T-helper 1 cell (primary cell): ENCODE data around the gene PASD1.
A peak's percentile ranks its signal among the peaks of the same experiment; 100 is the strongest.
"Not testable (repeated sequence)": the region's sequence is repeated elsewhere in the genome, so short reads cannot be mapped to it uniquely, and the experiment has no call there.

Source experiments
- DNase-seq, 5 donors: peaks; one replicate each; pipeline ENCODE4 v3.0.0-alpha.2; 2012 to 2020

PASD1 gene

GRCh38 chrX:151631822-151632221 is 68.3 kb downstream of the PASD1 start:
- DNase-seq = no peak

- no peak for DNase-seq
Measured at GRCh38 chrX:151633157-151633556, 69.7 kb downstream of the PASD1 start.

DNA sequence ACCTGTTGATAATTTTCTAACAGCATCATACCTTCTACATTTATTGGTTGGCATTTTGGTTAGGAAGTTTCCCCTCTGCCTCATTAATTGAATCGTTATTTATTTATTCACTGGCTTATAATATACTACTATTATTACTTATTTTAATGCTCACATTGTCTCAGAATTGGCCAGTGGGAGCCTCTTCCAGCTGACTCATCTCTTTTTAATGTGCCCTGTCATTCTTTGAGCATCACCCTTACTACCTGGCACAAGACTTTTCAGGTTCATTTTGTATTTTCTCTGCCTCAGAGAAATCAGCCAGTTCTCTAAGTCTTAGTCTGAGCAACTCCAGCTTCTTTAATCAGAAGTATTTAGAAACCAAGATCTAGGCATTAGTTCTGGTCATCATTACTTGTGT is 71.5 kb downstream of the PASD1 start:
- no peak for DNase-seq

DNA sequence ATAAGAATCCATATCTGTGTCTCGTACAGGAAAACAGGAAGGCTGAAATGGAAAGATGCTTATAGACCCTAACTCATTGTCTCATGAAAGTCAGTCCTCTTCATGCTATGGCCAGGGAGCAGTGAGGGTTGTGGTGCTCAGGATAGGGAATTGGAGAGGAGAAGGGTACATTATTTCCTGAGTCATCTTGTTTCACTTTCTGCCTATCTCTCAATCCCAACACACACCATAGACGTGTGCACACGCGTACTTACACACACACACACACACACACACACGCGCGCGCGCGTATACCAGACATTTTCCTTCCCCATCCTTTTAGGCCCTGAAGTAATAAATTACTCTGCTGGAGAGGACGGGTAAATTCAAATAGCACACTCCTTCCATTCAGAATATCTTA is 78.1 kb downstream of the PASD1 start:
- no peak for DNase-seq

- DNase-seq = no peak
Measured at GRCh38 chrX:151675121-151675746, 111.8 kb downstream of the PASD1 start.

DNA sequence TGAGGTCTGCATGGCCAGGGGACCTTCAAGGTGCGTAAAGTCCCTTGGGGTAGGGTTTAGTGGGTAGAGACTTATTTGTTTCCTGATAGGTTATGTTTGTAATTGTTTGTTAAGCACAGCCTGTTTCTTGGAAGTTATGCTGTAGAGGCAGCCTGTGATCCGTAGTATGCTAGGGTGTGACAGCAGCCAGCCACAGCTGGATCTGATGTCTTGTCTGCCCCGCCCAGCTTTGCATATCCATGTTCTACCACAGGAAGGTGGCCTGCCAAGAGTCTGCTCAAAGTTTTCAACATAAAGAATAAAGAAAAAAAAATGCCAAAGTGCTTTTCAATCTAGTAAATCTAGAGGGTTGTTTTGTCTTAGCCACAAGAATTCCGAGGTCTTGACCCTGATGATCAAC is 112.7 kb downstream of the PASD1 start:
- DNase-seq = no peak

GRCh38 chrX:151679798-151680402 is 116.4 kb downstream of the PASD1 start:
- DNase-seq = no peak

- DNase-seq = peak in 4 of 5 donors; percentile 16 to 35 (median 24)
Measured at GRCh38 chrX:151680805-151681204, 117.3 kb downstream of the PASD1 start.

GRCh38 chrX:151687635-151688034 is 124.2 kb downstream of the PASD1 start:
- no peak for DNase-seq

DNA sequence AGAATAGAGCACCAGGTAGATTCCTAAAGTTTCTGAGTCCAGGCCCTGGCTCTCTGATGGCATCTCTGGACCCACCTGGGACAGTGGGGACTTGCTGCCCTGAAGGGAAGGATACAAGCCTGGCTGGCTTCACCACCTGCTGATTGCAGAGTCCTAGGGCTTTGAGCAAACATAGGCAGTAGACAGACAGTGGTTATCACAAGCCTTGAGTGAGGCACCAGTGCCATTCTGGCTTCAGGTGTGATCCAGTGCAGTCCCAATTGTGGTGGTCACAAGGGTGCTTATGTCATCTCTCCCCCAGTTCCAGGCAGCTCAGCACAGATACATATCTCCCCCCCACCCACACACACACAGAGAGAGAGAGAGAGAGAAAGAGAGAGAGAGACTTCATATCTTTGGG is 125.2 kb downstream of the PASD1 start:
- DNase-seq = no peak

- no peak for DNase-seq
Measured at GRCh38 chrX:151692825-151693224, 129.3 kb downstream of the PASD1 start.

GRCh38 chrX:151694121-151694520 is 130.6 kb downstream of the PASD1 start:
- no peak for DNase-seq

GRCh38 chrX:151694661-151695582 is 131.4 kb downstream of the PASD1 start, which contains the start of gene PRRG3:
PRRG3 (plus strand) TSS chrX:151695458; CDS start chrX:151698815, 3,357 bp downstream.
- no peak for DNase-seq

DNA sequence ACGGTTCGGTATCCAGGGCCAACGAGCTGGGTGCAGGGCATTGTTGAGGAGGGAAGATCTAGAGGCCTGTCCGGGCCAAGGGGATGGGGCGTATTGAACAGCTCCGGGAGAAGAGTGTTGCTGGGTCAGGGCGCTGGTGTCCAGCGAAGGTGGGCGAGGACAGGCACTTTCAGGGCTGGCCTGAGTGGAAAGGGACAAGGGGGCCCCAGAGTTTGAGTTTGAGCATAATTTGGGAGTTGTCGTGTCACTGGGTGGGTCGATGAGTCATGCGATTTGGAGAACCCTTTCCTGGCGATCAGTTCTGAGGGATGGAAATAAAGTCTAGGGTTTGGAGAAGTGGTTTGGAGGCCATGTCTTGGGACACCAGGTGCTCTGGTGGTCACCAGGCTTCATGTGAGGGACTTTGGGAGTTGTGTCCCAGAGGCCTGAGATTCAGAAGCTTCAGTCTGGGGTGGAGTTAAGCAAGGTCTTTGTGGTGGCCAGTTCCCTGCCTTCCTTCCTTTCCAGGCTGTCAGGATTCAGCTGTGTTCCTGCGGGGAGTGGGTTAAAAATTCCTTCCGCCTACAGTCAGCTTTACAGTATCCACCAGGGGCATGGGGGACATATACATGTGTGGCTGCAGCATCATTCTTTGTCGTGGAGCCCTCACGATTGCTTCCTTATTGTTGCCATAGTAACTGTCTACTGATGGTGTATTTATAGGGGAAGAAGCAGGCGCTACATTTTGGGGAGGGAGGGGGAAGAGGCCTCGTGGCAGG is 132.3 kb downstream of the PASD1 start:
- no peak for DNase-seq

DNA sequence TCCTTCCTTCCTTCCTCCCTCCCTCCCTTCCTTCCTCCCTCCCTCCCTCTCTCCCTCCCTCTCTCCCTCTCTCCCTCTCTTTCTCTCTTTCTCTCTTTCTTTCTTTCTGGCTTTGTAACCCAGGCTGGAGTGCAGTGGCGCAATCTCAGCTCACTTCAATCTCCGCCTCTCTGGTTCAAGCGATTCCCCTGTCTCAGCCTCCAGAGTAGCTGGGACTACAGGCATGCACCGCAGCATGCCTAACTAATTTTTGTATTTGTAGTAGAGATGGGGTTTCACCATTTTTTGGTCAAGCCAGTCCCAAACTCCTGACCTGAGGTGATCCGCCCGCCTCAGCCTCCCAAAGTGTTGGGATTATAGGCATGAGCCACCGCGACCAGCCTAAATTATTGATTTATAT is 133.6 kb downstream of the PASD1 start:
- not testable (repeated sequence) for DNase-seq

DNA sequence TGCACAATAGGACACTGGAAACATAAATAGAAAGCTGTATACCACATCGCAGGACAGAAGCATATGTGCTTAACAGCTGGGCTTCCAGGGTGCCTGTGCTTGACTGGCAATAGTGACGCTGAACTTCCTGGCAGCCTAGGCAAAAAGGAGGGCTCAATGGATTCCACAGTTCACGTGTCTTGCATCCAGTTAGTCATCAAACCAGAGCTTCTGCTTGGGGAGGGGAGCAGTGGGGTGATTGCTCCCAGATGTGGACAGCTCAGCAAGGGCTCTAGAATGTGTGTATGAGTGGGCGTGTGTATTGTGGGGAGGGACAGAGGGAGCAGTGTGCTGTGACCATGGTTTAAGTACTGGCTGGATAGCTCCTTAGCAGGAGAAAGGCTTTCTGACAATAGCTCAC is 134.0 kb downstream of the PASD1 start:
- DNase-seq = no peak

DNA sequence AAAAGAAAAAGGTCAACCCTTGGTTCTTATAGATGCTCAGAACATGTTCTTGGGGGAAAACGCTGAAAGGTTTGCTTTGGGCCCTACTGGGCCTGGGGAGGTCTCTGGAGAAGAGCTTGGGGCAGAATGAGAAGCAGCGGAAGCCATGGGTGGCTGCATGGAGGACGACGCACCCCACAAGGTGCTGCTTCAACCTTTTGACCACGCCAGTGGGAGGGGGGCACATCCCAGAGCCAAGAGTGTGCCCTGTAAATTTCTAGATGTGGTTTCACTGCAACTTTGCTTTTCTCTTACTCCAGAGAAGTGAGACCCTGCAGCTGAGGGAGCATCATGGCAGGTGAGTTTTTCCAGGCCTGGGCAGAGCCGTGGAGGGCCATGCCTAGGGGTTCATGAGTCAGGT is 135.0 kb downstream of the PASD1 start:
- DNase-seq = no peak

DNA sequence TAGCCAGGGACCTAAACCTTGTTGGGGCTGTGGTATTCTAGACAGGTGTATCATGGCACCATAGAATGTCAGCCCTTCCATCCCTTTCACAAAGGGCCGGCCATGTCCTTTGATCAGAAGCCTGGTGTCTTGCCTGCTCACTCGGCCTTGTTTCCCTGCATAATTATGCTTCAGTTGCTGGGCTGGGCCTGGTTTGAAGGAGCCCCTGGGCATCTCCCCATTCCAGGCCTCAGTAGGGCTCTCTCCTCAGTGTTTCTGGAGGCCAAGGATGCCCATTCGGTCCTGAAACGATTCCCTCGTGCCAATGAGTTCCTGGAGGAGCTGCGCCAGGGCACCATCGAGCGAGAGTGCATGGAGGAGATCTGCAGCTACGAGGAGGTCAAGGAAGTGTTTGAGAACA is 136.3 kb downstream of the PASD1 start:
- DNase-seq = no peak

DNA sequence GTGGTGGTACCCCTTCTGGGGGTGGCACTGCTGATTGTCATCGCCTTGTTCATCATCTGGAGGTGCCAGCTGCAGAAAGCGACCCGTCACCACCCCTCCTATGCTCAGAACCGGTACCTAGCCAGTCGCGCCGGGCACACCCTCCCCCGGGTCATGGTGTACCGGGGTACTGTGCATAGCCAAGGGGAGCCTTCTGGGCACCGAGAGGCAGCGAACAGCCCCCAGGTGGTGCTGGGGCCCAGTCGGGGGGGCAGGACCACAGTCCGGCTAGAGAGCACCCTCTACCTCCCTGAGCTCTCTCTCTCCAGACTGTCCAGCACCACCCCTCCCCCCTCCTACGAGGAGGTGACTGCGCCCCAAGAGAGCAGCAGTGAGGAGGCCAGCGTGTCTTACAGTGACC is 137.1 kb downstream of the PASD1 start:
- DNase-seq = no peak

DNA sequence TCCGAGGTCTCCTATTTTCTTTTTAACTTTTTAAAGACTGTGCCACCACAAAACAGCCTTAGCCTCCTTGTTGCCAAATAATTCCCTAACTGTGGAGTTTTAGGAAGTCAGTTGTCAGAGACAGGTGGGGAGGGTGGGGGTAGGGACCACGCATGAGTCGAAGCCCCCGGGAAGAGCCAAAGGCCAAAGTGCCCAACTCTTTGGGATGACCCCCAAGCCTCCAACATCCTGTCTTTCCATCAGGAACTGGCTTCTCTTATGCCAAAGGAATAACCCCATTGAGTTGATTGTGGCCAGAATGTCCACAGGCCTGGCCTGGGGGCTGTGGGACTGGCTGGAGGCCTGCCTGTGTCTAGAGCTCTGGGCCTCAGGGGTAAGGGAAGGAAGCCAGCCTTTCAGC is 137.6 kb downstream of the PASD1 start:
- DNase-seq = no peak

DNA sequence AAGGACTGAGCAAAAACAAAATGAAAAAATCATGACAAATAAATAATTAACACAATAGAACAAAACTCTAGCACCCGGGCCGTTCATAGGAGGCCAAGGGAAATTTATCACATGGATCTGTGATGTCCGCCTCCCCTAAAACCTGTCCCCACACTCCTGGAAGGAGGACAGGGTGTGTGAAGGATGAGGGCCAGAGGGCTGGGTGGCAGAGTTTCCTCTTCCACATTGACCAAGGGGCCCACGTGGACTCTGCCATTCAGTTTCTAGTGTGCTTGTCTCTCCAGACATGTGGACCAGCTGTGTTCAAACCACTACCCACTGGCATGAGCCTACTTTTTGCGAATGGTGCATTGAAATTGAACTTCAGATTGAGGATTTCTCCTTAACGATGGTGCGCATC is 138.1 kb downstream of the PASD1 start:
- DNase-seq = no peak

GRCh38 chrX:151702026-151702714 is 138.7 kb downstream of the PASD1 start:
- DNase-seq = no peak
